Measurements from ENCODE around the gene RHCG.

RHCG gene

DNA sequence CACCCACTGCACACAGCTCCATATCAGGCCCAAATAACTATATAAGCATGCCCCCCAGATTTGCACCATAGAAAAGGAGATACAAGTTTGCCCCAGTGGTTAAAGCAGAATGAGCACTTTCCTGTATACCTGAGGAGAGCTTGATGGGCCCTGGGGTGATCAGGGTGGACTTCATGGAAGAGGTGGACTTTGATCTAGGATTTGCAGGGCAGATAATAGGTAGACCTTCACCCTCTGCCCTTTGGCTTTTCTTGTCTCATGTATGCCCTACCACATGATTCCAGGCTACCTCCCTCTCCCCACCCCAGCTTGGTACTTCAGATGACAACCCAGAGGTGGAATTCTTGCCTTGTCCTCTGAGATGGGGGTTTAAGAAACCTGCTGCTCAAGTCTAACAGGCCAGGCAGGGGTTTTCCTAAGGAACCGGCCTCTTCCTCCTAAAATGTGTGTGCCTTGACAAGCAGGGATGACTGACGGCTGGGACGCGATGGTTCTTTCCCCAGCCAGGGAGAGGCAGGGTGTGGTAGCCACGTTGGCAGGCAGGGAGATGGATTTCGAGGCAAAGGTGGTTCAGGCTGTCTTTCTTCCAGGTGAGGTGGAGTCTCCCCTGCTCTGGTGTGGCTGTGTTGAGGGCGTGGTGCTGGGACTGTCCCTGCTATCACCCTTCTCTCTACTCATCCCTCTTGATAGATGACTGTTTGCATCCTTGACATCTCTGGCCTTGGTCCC, 6.6 kb upstream of the RHCG start:
- no peak for DNase-seq

DNA sequence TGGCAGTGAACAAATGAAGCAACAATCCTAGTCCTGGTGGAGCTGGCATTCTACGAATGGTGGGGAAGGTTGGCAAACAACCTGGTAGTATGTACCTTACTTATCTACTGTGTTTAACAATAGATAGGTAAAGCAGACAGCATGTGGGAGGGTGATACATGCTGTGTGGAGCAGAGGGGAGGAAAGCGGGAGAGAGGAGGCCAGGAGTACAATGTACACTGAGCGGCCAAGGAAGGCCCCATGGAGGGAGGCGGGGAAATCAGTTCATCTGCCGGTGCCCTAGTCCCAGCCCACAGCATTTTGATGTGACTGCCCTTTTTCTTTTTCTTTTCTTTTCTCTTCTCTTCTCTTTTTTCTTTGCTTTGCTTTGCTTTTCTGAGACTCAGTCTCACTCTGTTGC, 5.3 kb upstream of the RHCG start:
- no peak for DNase-seq

DNA sequence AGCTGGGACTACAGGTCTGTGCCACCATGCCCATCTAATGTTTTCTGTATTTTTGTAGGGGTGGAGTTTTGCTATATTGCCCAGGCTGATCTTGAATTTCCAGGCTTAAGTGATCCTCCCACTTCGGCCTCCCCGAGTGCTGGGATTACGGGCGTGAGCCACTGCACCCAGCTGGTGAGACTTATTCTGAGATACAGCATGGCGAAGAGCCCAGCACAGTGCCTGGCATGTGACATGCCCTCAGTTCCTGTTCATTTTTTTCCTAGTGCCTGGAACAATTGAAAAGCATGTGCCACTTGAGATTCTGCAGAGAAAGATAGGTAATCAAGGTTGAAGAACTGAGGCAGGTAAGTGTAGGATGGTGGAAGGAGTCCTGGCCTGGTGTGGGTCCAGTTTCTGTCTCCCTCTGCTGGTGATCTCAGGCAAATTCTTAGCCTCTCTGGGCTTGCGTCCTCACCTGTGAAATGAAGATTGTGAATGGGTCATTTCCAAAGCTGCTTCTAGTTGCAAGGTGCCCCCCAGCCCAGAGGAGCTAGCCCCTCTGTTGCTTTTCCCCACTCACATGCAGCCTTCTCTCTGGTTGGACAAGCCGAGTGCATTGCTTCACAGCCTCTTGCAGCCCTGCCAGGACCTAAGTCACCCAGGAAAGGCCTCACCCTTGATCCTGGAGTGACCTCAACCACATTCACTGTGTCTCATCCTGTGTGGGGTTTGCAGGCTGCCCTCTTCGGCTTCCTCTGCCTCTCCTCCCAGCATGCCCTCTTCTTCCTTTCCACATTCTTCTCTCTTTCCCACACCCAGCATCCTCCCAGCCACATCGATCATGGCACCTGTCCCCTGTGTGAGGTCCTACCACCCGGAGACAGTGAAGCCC, 4.3 kb upstream of the RHCG start:
- no peak for DNase-seq

DNA sequence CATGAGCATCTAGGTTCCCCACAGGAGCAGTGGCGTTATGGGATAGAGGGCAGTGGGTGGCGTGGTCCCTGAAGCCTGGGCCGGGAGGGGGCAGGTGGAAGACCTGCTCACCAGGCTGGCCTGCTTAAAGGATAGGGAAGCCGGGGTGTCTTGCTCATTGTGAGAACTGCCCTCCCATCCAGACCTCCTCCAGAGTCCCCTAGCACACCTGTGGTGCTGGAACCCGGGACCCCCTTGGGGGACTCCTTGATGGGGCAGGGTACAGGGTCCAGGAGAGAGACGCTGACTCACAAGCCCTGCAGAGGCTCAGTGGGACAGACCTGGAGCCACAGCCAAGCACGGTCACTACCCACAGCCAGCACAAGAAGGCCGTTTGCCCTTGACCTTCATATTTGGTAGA, 2.8 kb upstream of the RHCG start:
- no peak for DNase-seq

DNA sequence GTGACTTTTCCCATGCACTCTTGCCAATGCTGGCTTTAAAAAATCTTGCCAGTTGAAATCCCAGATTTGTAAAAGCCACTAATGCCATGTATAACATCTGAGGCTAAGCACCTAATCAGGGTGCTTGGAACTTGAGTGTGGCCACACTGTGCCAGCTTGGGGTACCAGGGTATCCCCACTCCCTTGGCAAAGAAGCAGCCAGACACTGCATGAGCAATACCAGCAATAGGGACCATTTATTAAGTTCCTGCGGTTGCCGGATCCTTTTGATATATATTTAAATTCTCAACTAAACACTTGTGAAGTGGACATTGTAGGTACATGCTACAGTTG, 2.2 kb upstream of the RHCG start:
- DNase-seq: no peak

DNA sequence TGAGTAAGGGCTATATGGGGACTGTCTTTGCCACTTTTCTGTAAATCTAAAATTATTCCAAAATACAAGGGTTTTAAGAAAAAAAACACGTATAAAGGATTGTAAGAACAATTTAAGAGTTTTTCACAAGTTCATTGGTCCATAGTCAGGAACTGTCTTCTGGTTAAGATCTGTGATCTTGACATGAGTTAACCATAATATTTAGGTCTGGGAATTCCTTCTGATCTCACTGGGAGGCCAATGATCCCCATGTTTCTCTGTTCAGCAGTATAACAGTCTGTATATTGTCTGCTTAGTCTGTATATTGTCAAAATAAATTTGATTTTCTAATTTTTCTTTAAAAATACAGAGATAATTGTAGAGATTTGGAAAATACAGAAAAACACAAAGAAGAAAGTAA, 848 bp upstream of the RHCG start:
- DNase-seq: no peak

DNA sequence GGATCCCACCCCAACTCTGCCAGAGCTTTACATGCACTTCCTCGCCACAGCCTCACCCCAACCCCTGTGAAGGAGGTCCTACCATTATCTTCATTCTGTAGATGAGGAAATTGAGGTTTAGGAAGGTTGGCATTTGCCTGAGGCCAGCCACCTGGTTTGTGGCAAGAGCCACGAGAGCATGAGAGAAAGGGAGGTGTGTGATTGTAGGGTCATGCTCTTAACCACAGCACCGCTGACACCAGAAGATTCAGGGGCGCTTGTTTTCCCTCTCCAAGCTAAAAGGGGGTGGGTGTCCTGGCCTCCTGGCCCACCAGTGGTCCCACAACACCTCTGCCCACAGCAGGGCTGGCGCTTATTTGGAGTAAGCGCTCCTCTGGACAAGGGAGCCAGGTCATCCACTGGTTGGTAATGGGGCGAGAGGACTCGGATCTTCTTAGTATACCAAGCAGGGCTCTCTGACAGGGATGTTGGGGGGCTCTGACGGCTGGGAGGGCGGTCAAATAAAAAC, 691 bp downstream of the RHCG start:
- DNase-seq: no peak

DNA sequence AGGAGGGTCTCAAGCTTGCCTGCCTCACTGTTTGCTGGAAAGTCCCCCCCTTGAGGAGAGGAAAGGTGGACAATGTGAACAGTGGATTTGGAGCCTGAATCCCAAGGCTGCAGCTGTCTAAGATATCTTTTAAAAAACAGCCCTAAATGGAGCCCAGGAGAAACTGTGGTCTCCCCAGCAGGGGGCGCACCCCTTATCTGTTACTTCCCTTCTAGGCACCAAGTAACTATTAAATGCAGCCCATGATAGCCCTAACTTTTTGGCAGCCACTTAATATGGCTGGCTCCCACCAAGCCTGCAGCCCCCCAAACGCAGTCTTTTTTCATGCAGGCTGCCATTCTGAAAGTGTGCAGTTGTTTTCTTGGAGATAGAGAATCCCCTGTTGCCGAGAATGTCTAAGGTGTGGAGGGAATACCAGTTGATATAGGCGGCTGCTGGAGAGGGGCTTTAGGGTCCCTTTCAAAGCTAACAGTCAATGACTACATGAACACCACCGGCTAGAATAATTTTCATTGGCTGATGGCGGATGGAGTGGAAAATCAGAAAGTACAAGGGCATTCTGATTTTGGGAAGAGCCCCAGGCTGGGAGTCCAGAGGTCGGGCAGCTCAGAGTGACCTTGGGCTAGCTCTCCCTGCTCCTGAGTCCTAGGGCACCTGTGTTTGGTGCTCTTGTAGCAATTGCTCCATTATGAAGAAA, 1.3 kb downstream of the RHCG start:
- no peak for DNase-seq

DNA sequence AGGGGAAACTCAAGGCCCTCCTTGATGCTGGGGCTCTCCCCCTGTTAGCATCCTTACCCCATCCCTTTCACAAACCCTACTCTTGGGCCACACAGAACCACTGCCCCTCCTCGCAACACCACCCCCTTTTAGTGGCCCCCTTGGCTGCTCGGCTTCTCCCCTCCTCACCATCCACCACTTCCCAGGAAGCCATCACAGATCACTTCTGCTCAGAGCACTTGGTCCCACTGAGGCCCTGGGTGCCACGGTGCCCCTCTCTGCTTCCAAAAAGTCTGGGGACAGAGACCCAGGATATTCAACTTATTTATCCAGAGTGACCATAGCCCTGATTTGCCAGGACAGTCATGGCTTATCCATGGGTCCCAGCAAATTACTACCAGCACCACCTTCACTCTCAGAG, 2.4 kb downstream of the RHCG start:
- DNase-seq: no peak

DNA sequence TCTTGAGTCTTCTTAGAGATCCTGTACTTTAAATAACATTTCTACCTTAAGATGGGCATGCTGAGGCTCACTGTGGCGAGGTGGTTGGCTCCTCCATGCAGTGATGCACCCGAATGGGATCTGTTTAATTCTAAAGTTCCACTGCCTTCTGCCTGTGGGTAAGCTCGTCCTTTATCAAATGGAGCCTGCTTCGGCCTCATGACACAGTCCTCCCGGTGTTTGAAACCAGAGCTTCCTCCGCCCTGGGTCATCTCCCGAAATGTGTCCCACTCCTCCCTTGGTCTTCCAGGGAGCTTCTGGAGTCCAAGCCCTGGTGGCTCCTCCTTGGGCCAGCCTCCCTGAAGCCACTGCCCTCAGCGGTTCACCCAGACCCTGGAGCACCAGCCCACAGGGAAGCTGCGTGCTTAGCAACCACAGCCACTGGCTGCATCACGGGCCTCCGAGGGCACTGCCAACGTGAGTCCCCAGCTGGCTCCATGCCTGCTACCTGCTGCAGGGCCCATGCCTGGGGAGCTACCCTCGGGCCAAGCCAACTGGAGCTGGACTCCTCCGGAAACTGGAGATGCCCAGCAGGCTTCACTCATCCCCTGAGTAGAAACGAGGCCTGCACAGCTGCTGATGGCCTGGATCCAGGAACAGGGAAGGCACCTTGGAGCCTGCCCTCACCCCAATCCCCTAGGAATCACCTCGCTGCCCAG, 3.3 kb downstream of the RHCG start:
- DNase-seq: no peak

DNA sequence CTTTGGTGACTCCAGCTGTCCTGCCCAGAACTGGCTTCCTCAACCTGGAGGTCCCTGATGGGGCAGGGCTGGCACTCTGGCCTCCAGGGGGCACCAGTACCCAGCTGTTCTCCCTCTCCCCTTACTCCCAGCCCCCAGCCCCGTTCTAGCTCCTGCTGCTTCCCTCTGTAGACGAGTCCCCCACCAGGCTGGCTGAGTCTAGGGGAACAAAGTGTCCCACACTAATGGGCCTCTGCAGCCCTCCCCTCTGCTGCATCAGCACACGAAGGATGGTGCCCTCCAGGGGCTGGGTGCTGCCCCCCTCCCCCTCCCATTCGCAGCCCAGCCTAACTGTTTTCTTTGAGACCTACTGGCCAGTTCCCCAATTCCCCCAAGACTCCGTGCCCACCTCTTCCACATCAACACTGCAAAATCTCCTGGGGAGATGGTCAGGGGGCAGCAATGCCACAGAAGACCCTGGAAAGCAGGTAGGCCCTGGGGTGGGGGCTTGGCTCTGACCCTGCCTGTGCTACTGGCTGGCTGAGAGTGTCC, 4.2 kb downstream of the RHCG start:
- DNase-seq: no peak

DNA sequence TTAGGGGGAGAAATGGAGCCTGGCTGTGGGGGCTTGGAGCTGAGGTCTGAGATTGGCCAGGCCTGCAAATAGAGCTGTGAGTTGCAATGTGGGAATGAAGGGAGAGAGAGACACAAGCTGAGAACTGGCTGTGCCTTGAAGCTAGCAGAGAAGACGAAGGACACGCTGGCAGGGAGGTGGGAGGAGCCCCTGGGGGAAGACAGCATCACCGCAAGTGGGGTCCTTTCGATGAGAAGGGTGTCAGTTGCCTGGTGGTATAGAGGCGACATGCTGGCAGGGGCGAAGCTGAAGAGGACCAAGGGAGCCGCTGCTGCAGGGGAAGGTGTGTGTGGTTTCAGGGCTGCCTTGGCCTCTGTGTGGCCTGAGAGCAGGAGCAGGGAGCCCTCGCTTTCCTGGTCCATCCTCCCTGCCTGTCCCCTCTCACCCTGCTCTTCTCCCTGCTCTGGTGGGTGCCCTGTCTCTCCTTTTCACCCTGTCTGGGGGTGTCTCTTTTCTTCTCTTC, 5.5 kb downstream of the RHCG start:
- DNase-seq: no peak

DNA sequence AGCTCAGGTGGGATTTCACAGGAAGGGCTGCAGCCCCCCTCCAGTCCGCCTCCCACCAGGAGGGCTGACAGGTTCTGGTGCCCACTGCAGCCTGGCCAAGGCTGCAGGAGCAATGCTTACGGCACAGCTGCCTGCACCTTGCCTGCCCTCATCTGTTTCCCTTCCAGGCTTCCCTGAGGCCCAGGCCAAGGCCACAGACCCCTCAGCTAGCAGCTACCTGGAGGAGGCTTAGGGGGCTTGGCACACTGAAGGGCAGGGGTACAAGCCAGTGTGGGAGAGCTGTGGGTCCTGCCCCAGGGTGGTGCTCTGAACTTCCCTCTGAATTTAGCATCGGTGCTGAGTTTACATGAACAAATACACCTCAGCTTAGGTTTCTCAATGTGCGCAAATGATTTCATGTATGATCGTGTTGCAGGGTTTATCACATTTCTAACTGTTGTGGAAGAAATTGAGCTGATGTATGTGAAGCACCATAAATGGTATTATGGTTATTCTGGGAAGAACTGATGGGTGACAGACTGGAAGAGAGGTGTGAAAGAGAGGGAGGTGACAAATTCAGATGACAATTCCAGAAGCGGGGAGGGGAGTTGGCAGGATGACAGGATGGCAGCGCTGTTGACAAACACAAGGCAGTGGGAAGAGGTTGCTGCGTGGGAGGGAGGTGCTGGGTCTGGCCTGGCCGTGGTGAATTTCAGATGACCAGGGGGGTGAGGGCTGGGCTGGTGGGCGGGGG, 6.1 kb downstream of the RHCG start:
- DNase-seq: no peak

DNA sequence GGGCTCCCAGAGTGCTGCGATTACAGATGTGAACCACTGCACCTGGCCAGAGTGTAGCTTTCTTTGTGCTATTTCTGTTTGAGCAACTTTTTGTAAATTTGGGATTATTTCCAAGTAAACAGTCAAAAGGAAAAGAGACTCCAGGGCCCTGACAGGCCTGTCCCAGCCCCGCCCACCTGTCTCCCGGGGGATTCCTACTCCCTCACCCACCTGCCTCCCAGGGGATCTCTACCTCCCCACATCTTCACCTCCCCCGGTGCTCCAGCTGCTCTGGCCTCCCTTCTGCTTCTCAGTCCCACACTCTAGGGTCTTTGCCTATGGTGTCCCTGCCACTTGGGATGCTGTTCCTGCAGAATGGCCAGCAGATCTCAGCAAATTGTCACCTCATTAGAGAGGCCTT, 7.0 kb downstream of the RHCG start:
- no peak for DNase-seq

DNA sequence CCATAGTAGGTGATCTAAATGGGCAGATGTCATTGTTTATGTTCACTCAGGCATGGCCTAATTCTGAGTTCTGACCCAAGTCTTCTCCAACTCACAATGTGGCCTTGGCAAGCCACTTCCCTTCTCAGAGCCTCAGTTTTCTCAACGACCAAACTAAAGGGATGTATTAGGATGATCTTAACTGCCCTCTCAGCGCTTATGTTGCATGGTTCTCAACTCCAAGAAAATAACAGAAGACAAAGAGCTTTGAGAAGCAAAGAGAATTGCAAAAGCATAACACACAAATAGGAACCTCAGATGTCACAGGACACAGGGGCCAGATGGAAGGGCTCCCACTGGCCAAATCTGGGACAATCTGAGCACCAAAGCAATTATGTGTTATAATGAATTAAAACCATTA, 8.6 kb downstream of the RHCG start:
- no peak for DNase-seq

DNA sequence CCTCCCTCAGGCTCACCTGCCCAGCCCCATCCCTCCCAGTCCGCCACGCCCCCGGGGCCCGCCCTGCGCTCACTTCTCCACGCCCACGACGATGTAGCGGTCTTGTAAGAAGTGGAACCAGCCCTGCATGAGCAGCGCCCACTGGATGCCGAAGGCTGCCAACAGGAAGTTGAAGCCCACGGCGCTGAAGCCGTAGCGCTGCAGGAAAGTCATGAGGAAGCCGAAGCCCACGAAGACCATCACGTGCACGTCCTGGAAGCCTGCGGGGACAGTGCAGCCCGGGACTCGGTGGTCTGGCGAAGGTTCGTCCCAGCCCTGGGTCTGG, 9.7 kb downstream of the RHCG start:
- DNase-seq: no peak

DNA sequence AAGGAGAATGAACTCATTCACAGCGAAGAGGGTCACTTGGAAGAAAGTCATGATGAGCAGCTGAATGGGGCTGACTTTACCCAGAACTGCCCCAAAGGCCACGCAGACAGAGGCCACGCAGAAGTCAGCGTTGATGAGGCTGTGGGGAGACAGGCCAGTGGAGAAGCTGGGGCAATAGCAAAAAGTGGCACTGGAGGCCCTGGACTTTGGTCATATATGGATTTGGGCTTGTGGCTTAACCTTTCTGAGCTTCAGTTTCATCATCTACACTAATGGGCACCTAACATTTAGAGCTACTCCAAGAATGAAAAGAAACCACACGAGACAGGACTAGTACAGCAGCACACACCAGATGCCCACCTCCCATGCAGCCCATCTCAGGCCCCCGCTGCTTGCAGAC, 13.3 kb downstream of the RHCG start:
- no peak for DNase-seq

DNA sequence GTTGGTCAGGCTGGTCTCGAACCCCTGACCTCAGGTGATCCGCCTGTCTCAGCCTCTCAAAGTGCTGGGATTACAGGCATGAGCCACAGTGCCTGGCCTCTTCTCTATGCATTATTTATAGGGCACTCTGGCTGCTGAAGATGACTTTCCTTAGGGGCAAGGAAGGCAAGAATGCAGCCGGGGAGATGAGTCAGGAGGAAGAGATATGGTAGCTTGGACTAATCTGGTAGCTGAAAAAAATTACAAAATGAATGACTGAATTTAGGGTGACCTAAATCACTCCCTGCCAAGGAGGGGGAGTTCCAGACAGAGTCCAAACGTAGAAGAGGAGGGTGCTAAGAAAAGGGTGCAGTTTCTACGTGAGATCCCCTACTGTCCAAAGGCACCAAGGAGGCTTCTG, 14.2 kb downstream of the RHCG start:
- no peak for DNase-seq

DNA sequence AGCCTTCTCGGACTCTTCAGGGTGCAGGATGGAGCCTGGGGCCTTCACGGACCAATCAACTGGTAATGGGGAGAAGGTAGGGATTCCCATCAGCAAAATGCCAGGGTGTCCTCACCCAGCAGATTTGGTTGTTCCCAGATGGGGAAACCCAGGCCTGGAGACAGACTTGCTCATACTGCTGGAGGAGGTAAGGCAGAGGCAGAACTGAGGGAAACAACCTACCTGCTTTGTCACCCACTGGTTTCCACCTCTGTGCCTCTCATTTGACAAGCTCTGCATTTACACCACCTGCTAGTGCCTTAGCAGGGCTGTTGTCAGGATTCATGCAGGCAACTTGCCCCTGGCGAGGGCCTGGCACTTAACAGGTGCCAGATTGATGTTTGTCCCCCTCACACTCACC, 15.9 kb downstream of the RHCG start:
- DNase-seq: no peak

DNA sequence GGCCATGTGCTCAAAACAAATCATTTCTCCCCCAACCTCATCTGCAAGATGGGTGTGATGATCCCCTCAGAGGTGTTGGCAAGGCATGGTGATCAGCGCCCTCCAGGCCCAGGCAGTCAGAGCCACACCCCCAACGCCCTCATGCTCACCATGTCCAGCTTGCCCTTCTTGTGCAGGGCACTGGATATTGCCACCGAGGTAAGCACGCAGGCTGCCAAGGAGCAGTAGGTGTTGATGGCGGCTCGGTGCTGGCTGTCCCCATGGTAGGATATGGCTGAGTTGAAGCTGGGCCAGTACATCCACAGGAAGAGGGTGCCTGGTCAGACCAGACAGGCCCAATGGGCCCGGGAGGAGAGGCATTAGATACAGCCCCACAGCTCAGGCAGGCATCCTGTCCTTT, 17.2 kb downstream of the RHCG start:
- no peak for DNase-seq

DNA sequence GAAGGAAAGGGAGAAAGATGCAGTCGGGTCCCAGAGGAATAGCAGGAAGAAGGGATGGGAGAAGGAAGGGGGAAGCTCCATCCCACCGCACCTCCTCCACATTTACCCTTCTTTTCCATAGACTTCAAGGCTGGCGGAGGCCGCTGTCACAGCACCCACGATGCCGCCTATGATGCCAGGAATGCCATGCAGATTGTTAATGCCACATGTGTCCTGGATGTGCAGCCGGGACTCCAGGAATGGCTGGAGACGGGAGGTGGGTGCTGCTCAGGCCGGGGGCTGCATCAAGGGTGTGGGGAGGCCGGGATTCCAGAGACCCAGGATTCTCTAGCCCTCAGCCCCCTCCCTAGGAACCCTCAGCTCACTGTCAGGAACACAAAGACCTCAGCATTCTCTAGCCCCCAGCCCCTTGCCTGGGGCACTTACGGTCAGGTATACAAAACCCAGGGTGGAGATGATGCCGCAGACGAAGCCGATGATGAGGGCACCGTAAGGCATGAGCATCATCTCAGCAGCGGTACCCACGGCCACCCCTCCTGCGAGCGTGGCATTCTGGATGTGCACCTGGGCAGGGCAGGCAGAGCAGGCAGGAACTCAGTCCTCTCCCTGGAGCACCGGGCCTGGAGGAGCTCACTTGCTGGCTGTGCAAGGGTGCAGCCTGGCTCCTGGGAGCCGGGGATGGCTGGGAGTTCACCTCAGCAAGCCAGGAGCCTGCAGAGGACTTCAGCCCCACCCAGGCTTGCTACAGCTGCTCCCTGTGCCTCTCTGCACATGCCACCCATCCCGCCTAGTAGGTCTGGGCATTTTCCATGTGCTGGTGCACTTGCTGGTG, 18.8 kb downstream of the RHCG start:
- DNase-seq: no peak
